CD14-positive monocyte (primary cell): ENCODE results near the gene MYO16. TPM values are rescaled to one million over a fixed set of nuclear protein-coding genes. Genes with fewer than 3 reads are reported as not detected.
A peak's percentile ranks its signal among the peaks of the same experiment; 100 is the strongest.
"Not testable (repeated sequence)": the region's sequence is repeated elsewhere in the genome, so short reads cannot be mapped to it uniquely, and the experiment has no call there.

Source experiments
- DNase-seq, 3 donors: peaks; one replicate each; pipeline ENCODE4 v3.0.0-alpha.2; 2011 to 2022
- H2AFZ ChIP-seq: 2 replicates; pipeline ENCODE4 v1.6.0; 2012; ENCODE audit warnings: mild to moderate bottlenecking, low read depth, low read length, inconsistent platforms; ENCODE audit not compliant: insufficient read depth, poor library complexity, severe bottlenecking
- H3K27ac ChIP-seq, 2 donors: 1 replicate in 1 of 2; 2 replicates in 1 of 2; pipeline ENCODE4 v1.5.1; 2012 to 2013; ENCODE audit warnings: low read length in 2 of 2, control low read depth in 1 of 2, inconsistent platforms in 1 of 2, low read depth in 1 of 2, mild to moderate bottlenecking in 1 of 2
- H3K27me3 ChIP-seq, 2 donors: one replicate each; pipeline versions ENCODE4 v1.6.0 to v1.6.1; 2011 to 2013; ENCODE audit warnings: low read length in 2 of 2; ENCODE audit not compliant: control insufficient read depth in 2 of 2, insufficient read depth in 2 of 2
- H3K36me3 ChIP-seq, 2 donors: replicated peaks in 1 of 2; 1 replicate in 1 of 2; 2 replicates in 1 of 2; pipeline versions ENCODE4 v1.5.1 to v1.6.1; 2012 to 2013; ENCODE audit warnings: low read length in 2 of 2, control low read depth in 1 of 2, inconsistent platforms in 1 of 2, mild to moderate bottlenecking in 1 of 2; ENCODE audit not compliant: insufficient read depth in 2 of 2, control insufficient read depth in 1 of 2
- H3K4me1 ChIP-seq, 2 donors: 1 replicate in 1 of 2; 2 replicates in 1 of 2; pipeline versions ENCODE4 v1.5.1 to v1.6.1; 2012 to 2013; ENCODE audit warnings: low read length in 2 of 2, control low read depth in 1 of 2, inconsistent platforms in 1 of 2, mild to moderate bottlenecking in 1 of 2, moderate library complexity in 1 of 2; ENCODE audit not compliant: insufficient read depth in 2 of 2, control insufficient read depth in 1 of 2
- H3K4me2 ChIP-seq: replicated peaks from 2 replicates; pipeline ENCODE3; 2012; ENCODE audit warnings: low read length, moderate library complexity, mild to moderate bottlenecking; ENCODE audit not compliant: poor library complexity, severe bottlenecking; ENCODE audit errors: extremely low read depth
- H3K4me3 ChIP-seq, 3 experiments: fragments of 200-600 bp in 1 of 3; sonication (generic) in 1 of 3; replicated peaks in 1 of 3; 1 replicate in 2 of 3; 2 replicates in 1 of 3; pipeline ENCODE4 v1.5.1; 2011 to 2013; ENCODE audit warnings: low read length in 3 of 3, mild to moderate bottlenecking in 3 of 3, control low read depth in 2 of 3, low read depth in 2 of 3, inconsistent platforms in 1 of 3, moderate library complexity in 1 of 3
- H3K79me2 ChIP-seq: 2 replicates; pipeline ENCODE4 v1.6.0; 2012; ENCODE audit warnings: mild to moderate bottlenecking, control low read depth, inconsistent platforms, low read length, moderate library complexity; ENCODE audit not compliant: insufficient read depth
- H3K9ac ChIP-seq: 2 replicates; pipeline ENCODE4 v1.6.0; 2017; ENCODE audit warnings: low read length, mild to moderate bottlenecking; ENCODE audit not compliant: insufficient read depth, poor library complexity, severe bottlenecking
- H3K9me3 ChIP-seq, 2 donors: replicated peaks in 1 of 2; 1 replicate in 1 of 2; 2 replicates in 1 of 2; pipeline versions ENCODE4 v1.5.1 to v1.6.1; 2012 to 2013; ENCODE audit warnings: low read length in 2 of 2, control low read depth in 1 of 2; ENCODE audit not compliant: control insufficient read depth in 1 of 2, insufficient read depth in 1 of 2
- H4K20me1 ChIP-seq: 2 replicates; pipeline ENCODE4 v1.6.0; 2012; ENCODE audit warnings: mild to moderate bottlenecking, low read length, control low read depth, moderate library complexity; ENCODE audit not compliant: insufficient read depth
- H3K27ac Mint-ChIP-seq, 7 donors: one replicate each; pipeline ENCODE4 v1.8.0; 2020; ENCODE audit warnings: mild to moderate bottlenecking in 7 of 7, mixed read lengths in 7 of 7, moderate library complexity in 6 of 7, inconsistent platforms in 2 of 7
- H3K27me3 Mint-ChIP-seq, 3 donors: one replicate each; pipeline ENCODE4 v1.8.0; 2021 to 2022; ENCODE audit warnings: low read depth in 3 of 3, mild to moderate bottlenecking in 3 of 3, mixed read lengths in 3 of 3, moderate library complexity in 3 of 3, inconsistent platforms in 1 of 3
- H3K36me3 Mint-ChIP-seq, 2 donors: one replicate each; pipeline ENCODE4 v1.8.0; 2020; ENCODE audit warnings: mixed read lengths in 2 of 2, inconsistent platforms in 1 of 2, mild to moderate bottlenecking in 1 of 2
- H3K4me1 Mint-ChIP-seq: one replicate; pipeline ENCODE4 v1.8.0; 2020; ENCODE audit warnings: mild to moderate bottlenecking, mixed read lengths
- H3K4me3 Mint-ChIP-seq, 2 donors: one replicate each; pipeline ENCODE4 v1.8.0; 2020; ENCODE audit warnings: mild to moderate bottlenecking in 2 of 2, mixed read lengths in 2 of 2, moderate library complexity in 1 of 2
- H3K9me3 Mint-ChIP-seq, 7 donors: one replicate each; pipeline ENCODE4 v1.8.0; 2020 to 2022; ENCODE audit warnings: mixed read lengths in 7 of 7, mild to moderate bottlenecking in 6 of 7, moderate library complexity in 6 of 7, inconsistent platforms in 2 of 7
- CTCF ChIP-seq: fragments of 200-600 bp; IDR thresholded peaks from one replicate; pipeline ENCODE4 v1.8.0; 2022; ENCODE audit warnings: antibody characterized with exemption, mild to moderate bottlenecking
- WGBS: methylation state at CpG from one replicate; pipeline ENCODE4 v1.1.5; 2013; ENCODE audit warnings: missing lambda C conversion rate; ENCODE audit not compliant: insufficient coverage; 5-methylcytosine and 5-hydroxymethylcytosine counted together
- intact Hi-C, 2 donors: fragments of 100-400 bp; cut with micrococcal nuclease; formaldehyde crosslinking; loops; one replicate each; pipeline versions ENCODE4 v1.15.0 to v1.15.1; 2023
- polyA plus RNA-seq, 3 donors: library from polyadenylated mRNA; depleted of rRNA in 1 of 3; unstranded in 2 of 3; stranded (reverse) in 1 of 3; fragments of 300-500 nt in 2 of 3; fragments of >200 nt in 1 of 3; fragmentation: Illumina TruSeq in 2 of 3; gene quantifications; 1 replicate in 2 of 3; 2 replicates in 1 of 3; pipeline ENCODE4 v1.2.3, GENCODE V29; 2012 to 2021

The MYO16 gene
- polyA plus RNA-seq, 3 donors, result not detected

GRCh38 chr13:109214393-109214792 lies 585.0 kb downstream of the MYO16 start:
- no peak overlapping the region for H3K4me2 ChIP-seq
- no peak overlapping the region for H3K4me3 ChIP-seq
- no peak for DNase-seq
- no peaks in the 10 kb centered on the region for H3K4me1 ChIP-seq
- Mint-ChIP-seq H3K27me3 (peaks cover 0 to 4% (median 2%) of the 10 kb centered on the region in 3 donors), H3K36me3 (no peaks in the 10 kb centered on the region), H3K9me3 (peaks cover 0 to 3% (median 0%) of the 10 kb centered on the region in 7 donors), H3K27ac (no peak overlapping the region), H3K4me3 (no peak overlapping the region), H3K4me1 (no peaks in the 10 kb centered on the region)
- WGBS, result 70% methylated on average over 2 of the region's 2 CpGs
- H3K79me2 ChIP-seq, result no peaks in the 10 kb centered on the region
- no peaks in the 10 kb centered on the region for H3K27me3 ChIP-seq
- no peaks in the 10 kb centered on the region for H3K36me3 ChIP-seq
- intact Hi-C loops, result no loop called here
- H3K9me3 ChIP-seq, result no peaks in the 10 kb centered on the region
- H3K27ac ChIP-seq, result no peak overlapping the region
- no peaks in the 10 kb centered on the region for H4K20me1 ChIP-seq
- no peak for TF ChIP-seq CTCF
- H3K9ac ChIP-seq, result no peak overlapping the region
- no peak overlapping the region for H2AFZ ChIP-seq

- TF ChIP-seq CTCF, result no peak
- Mint-ChIP-seq H3K27ac (peak overlapping the region in 1 of 7 donors; percentile 69), H3K4me1 (no peaks in the 10 kb centered on the region), H3K27me3 (peaks cover 0 to 4% (median 2%) of the 10 kb centered on the region in 3 donors), H3K36me3 (no peaks in the 10 kb centered on the region), H3K9me3 (peaks cover 0 to 5% (median 0%) of the 10 kb centered on the region in 7 donors), H3K4me3 (no peak overlapping the region)
- intact Hi-C loops, result no loop called here
- Histone ChIP-seq H3K36me3 (no peaks in the 10 kb centered on the region), H3K27ac (no peak overlapping the region), H4K20me1 (no peaks in the 10 kb centered on the region), H3K4me3 (no peak overlapping the region), H2AFZ (no peak overlapping the region), H3K9ac (no peak overlapping the region), H3K4me2 (no peak overlapping the region), H3K27me3 (no peaks in the 10 kb centered on the region), H3K4me1 (no peaks in the 10 kb centered on the region), H3K79me2 (no peaks in the 10 kb centered on the region), H3K9me3 (no peaks in the 10 kb centered on the region)
- no peak for DNase-seq
- WGBS, result no CpG with 5 or more reads among the region's 2 CpGs
Measured at GRCh38 chr13:109215377-109215776, 586.0 kb downstream of the MYO16 start.

GRCh38 chr13:109217510-109217909 lies 588.1 kb downstream of the MYO16 start:
- H3K27me3 ChIP-seq, H3K4me3 Mint-ChIP-seq, DNase-seq, H3K36me3 ChIP-seq, H3K4me1 ChIP-seq, H3K36me3 Mint-ChIP-seq, H3K27ac Mint-ChIP-seq, H3K9ac ChIP-seq, H3K4me1 Mint-ChIP-seq, H2AFZ ChIP-seq, intact Hi-C loops, H3K4me2 ChIP-seq, H3K79me2 ChIP-seq, H3K27ac ChIP-seq, H3K4me3 ChIP-seq, H3K9me3 ChIP-seq, H4K20me1 ChIP-seq, H3K27me3 Mint-ChIP-seq: not testable (repeated sequence)
- peaks cover 0 to 14% (median 4%) of the 10 kb centered on the region in 7 donors for H3K9me3 Mint-ChIP-seq
- WGBS, result no CpG with 5 or more reads among the region's 2 CpGs
